PC-3 (cell line): ENCODE measurements around the gene ACE2.

ENCODE experiments used
- CTCF ChIP-seq: fragments of 300-600 bp; sonication (generic); conservative IDR thresholded peaks from 2 replicates; pipeline ENCODE4 v1.5.1; 2017; ENCODE audit warnings: antibody characterized with exemption, low read depth, mild to moderate bottlenecking, low read length
- EZH2 ChIP-seq: fragments of 300-600 bp; sonication (generic); IDR thresholded peaks from one replicate; pipeline ENCODE4 v1.6.1; 2017; ENCODE audit warnings: antibody characterized with exemption, mild to moderate bottlenecking, low read length; ENCODE audit not compliant: unreplicated experiment
- EZH2phosphoT487 ChIP-seq: fragments of 300-600 bp; sonication (generic); IDR thresholded peaks from 2 replicates; pipeline ENCODE4 v1.6.1; 2018; ENCODE audit warnings: mild to moderate bottlenecking, antibody characterized with exemption, low read length, borderline replicate concordance

GRCh38 chrX:15598026-15598425 is 2.7 kb downstream of the ACE2 start:
- TF ChIP-seq CTCF, result no peak
- TF ChIP-seq EZH2, result no peak
- no peak for TF ChIP-seq EZH2phosphoT487
